Dedifferentiated amniotic fluid mesenchymal stem cell (primary cell): ENCODE measurements around the gene APOBEC2.
"Not testable (repeated sequence)": the region's sequence is repeated elsewhere in the genome, so short reads cannot be mapped to it uniquely, and the experiment has no call there.

Experiments
- DNase-seq: peaks from one replicate; pipeline ENCODE4 v3.0.0-alpha.2; 2016; ENCODE audit errors: extremely low spot score

The APOBEC2 gene

GRCh38 chr6:41053041-41053440, at the start of gene APOBEC2:
Gene APOBEC2, plus strand, starts transcription at chr6:41053202. Its CDS starts 146 bp downstream, at chr6:41053348.
- no peak for DNase-seq

GRCh38 chr6:41006217-41006616, 46.8 kb upstream of the APOBEC2 start:
- peak; percentile 40 for DNase-seq

- not testable (repeated sequence) for DNase-seq
Observed at GRCh38 chr6:41006980-41007379, 46.0 kb upstream of the APOBEC2 start.

GRCh38 chr6:41008011-41008410, 45.0 kb upstream of the APOBEC2 start:
- no peak for DNase-seq

- no peak for DNase-seq
Observed at GRCh38 chr6:41009669-41010068, 43.3 kb upstream of the APOBEC2 start.

GRCh38 chr6:41011673-41012072, 41.3 kb upstream of the APOBEC2 start:
- DNase-seq = no peak

GRCh38 chr6:41013466-41014153, 39.4 kb upstream of the APOBEC2 start:
- DNase-seq = no peak

- no peak for DNase-seq
Observed at GRCh38 chr6:41014780-41015179, 38.2 kb upstream of the APOBEC2 start.

- DNase-seq = not testable (repeated sequence)
Observed at GRCh38 chr6:41015860-41016259, 37.1 kb upstream of the APOBEC2 start.

- DNase-seq = no peak
Observed at GRCh38 chr6:41017663-41018062, 35.3 kb upstream of the APOBEC2 start.

GRCh38 chr6:41021832-41022231, 31.2 kb upstream of the APOBEC2 start:
- DNase-seq = peak; percentile 56

- DNase-seq = peak; percentile 31
Observed at GRCh38 chr6:41022294-41022693, 30.7 kb upstream of the APOBEC2 start.

GRCh38 chr6:41023114-41023513, 29.9 kb upstream of the APOBEC2 start:
- no peak for DNase-seq

GRCh38 chr6:41025966-41026530, 27.0 kb upstream of the APOBEC2 start:
- no peak for DNase-seq

- DNase-seq = no peak
Observed at GRCh38 chr6:41027241-41027640, 25.8 kb upstream of the APOBEC2 start.

- DNase-seq = peak; percentile 49
Observed at GRCh38 chr6:41027799-41028560, 25.0 kb upstream of the APOBEC2 start.

GRCh38 chr6:41028561-41029412, 24.2 kb upstream of the APOBEC2 start:
- DNase-seq = no peak

- DNase-seq = no peak
Observed at GRCh38 chr6:41032830-41033229, 20.2 kb upstream of the APOBEC2 start.

GRCh38 chr6:41033776-41034175, 19.2 kb upstream of the APOBEC2 start:
- DNase-seq = no peak

GRCh38 chr6:41036186-41036585, 16.8 kb upstream of the APOBEC2 start:
- no peak for DNase-seq

GRCh38 chr6:41036601-41037000, 16.4 kb upstream of the APOBEC2 start:
- no peak for DNase-seq
